H1 (cell line): ENCODE data around the gene CACNA1G. TPM values are rescaled to one million over a fixed set of nuclear protein-coding genes. Genes with fewer than 3 reads are reported as not detected.

Experiments
- BCL11A ChIP-seq, 2 experiments: IDR thresholded peaks; one replicate each; pipeline ENCODE4 v1.6.1; 2011; ENCODE audit warnings: low read depth in 2 of 2, low read length in 2 of 2, mild to moderate bottlenecking in 2 of 2
- BRCA1 ChIP-seq: IDR thresholded peaks from 2 replicates; pipeline ENCODE4 v1.6.1; 2012; ENCODE audit warnings: low read depth, low read length, improper control_type of control experiment
- CBX5 ChIP-seq: fragments of 300-800, 300-1000 bp; sonication (generic); IDR thresholded peaks from 2 replicates; pipeline ENCODE4 v1.7.1; 2016; ENCODE audit warnings: antibody characterized with exemption, low read length, low read depth
- CHD7 ChIP-seq: fragments of 300-600 bp; sonication (generic); IDR thresholded peaks from 2 replicates; pipeline ENCODE4 v1.7.1; 2012; ENCODE audit warnings: low read length, moderate library complexity, mild to moderate bottlenecking, inconsistent platforms; ENCODE audit not compliant: insufficient replicate concordance
- CREB1 ChIP-seq: IDR thresholded peaks from 2 replicates; pipeline ENCODE4 v1.6.1; 2012; ENCODE audit warnings: inconsistent platforms
- FOSL1 ChIP-seq: IDR thresholded peaks from 2 replicates; pipeline ENCODE4 v1.6.1; 2011; ENCODE audit warnings: mild to moderate bottlenecking, low read depth, low read length, moderate library complexity; ENCODE audit not compliant: insufficient read depth
- KDM1A ChIP-seq: fragments of 200-600, 300-600 bp; sonication (generic); IDR thresholded peaks from 2 replicates; pipeline ENCODE4 v1.7.1; 2016; ENCODE audit warnings: mild to moderate bottlenecking, low read length, borderline replicate concordance
- KDM5A ChIP-seq: fragments of 200-600 bp; IDR thresholded peaks from 2 replicates; pipeline ENCODE4 v1.7.1; 2012; ENCODE audit warnings: mild to moderate bottlenecking, low read length, inconsistent platforms, mixed read lengths
- POLR2A ChIP-seq, 2 experiments: IDR thresholded peaks; 1 replicate in 1 of 2; 2 replicates in 1 of 2; pipeline ENCODE4 v1.6.1; 2011; ENCODE audit warnings: low read depth in 2 of 2, low read length in 2 of 2, mild to moderate bottlenecking in 2 of 2; ENCODE audit errors: control extremely low read depth in 1 of 2
- POLR2AphosphoS5 ChIP-seq: IDR thresholded peaks from 2 replicates; pipeline ENCODE4 v1.6.1; 2011; ENCODE audit warnings: low read depth, low read length
- RAD21 ChIP-seq, 2 experiments: IDR thresholded peaks in 1 of 2; conservative IDR thresholded peaks in 1 of 2; 2 replicates each; pipeline ENCODE4 v1.6.1; 2011; ENCODE audit warnings: low read depth in 2 of 2, low read length in 2 of 2, improper control_type of control experiment in 1 of 2, inconsistent platforms in 1 of 2, mild to moderate bottlenecking in 1 of 2, moderate library complexity in 1 of 2
- SAP30 ChIP-seq: fragments of 300-600 bp; sonication (generic); IDR thresholded peaks from 2 replicates; pipeline ENCODE4 v1.7.1; 2012; ENCODE audit warnings: low read length, moderate library complexity, mild to moderate bottlenecking, inconsistent platforms; ENCODE audit not compliant: insufficient read depth, insufficient replicate concordance
- TCF12 ChIP-seq: IDR thresholded peaks from 2 replicates; pipeline ENCODE4 v1.6.1; 2011; ENCODE audit warnings: low read depth, mild to moderate bottlenecking, low read length
- polyA plus RNA-seq, 7 experiments: library from polyadenylated mRNA; depleted of rRNA in 3 of 7; stranded (reverse) in 5 of 7; unstranded in 2 of 7; fragments of >200 nt in 5 of 7; fragments of 200-250 nt in 2 of 7; gene quantifications; 1 replicate in 5 of 7; 2 replicates in 1 of 7; 4 replicates in 1 of 7; pipeline versions ENCODE4 v1.2.1 to v1.2.3, GENCODE V29; 2011 to 2013; ENCODE audit warnings: missing spikeins in 2 of 7, mixed read lengths in 2 of 7
- total RNA-seq: library from RNA; stranded (reverse); fragmentation: NEBNext Ultra II Directional; extraction: Animal tissue kit (Norgen Biotek cat#: 25700); gene quantifications from 2 replicates; pipeline ENCODE4 v1.2.1, GENCODE V29; 2021

CACNA1G gene
- total and polyA plus RNA-seq, 2 of the 8 experiments (the other 6 are each of a cell fraction or from before 2014, with no cell fraction given) = 2.9 to 4.9 TPM

DNA sequence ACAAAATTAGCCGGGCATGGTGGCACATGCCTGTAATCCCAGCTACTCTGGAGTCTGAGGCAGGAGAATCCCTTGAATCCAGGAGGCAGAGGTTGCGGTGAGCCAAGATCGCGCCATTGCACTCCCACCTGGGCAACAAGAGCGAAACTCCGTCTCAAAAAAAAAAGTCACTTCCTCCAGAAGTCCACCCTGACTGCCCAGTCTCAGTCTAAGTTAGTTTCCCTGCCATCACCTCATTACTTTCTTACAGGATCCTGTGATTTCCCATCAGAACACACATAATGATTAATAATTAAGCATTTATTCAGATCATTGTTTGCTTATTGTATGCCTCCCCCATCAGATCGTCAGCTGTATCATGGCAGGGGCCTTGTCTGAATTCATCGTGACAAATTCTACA lies 105.8 kb downstream of the CACNA1G start (continued):
- no peak for TF ChIP-seq CHD7
- TF ChIP-seq FOSL1 = no peak
- TF ChIP-seq BRCA1 = no peak
- TF ChIP-seq SAP30 = no peak
- TF ChIP-seq CBX5 = no peak
- TF ChIP-seq POLR2A (IDR thresholded peaks at IDR 0.05; ENCODE audit: control extremely low read depth in 1 of 2, low read depth in 2 of 2, low read length in 2 of 2) = no peak
- TF ChIP-seq POLR2AphosphoS5 = no peak
- no peak for TF ChIP-seq KDM1A
- TF ChIP-seq BCL11A (IDR thresholded peaks at IDR 0.05; ENCODE audit: low read depth in 2 of 2, low read length in 2 of 2) = no peak
- no peak for TF ChIP-seq KDM5A
- no peak for TF ChIP-seq TCF12
- TF ChIP-seq CREB1 = no peak
- TF ChIP-seq RAD21 (IDR thresholded peaks at IDR 0.05 in 1 of 2, conservative IDR thresholded peaks at IDR 0.05 in 1 of 2; ENCODE audit: low read depth in 2 of 2, low read length in 2 of 2) = no peak
